Stimulated activated CD8-positive, alpha-beta memory T cell treated with anti-CD3 and anti-CD28 coated beads, Interleukin-12 subunit alpha, Interleukin-12 subunit beta, amount 100 ng/mL, for 24 hours (primary cell): Measurements from ENCODE around the gene PCBD1.

Experiments
- DNase-seq: peaks from one replicate; pipeline ENCODE4 v3.0.0-alpha.2; 2020; ENCODE audit errors: extremely low read depth

The PCBD1 gene

DNA sequence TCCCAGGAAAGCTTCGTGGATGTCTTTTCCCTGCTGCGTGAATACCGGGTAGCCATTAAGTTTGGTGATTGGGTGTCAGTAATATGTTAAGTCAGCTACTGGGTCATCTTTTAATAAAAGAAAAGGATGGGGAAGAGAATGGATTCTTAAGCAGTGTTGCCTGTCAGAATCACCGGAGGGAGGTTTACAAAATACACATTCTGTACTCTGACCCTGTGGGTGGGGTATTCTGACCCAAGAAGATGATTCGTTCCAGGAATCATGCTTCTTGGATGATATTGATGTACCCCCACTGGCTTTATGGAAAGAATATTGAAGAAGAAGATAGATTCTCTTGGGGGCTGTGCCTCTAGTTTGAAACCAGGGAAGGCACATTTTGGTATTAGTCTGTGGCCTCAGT, 54.3 kb downstream of the PCBD1 start:
- DNase-seq, result no peak

DNA sequence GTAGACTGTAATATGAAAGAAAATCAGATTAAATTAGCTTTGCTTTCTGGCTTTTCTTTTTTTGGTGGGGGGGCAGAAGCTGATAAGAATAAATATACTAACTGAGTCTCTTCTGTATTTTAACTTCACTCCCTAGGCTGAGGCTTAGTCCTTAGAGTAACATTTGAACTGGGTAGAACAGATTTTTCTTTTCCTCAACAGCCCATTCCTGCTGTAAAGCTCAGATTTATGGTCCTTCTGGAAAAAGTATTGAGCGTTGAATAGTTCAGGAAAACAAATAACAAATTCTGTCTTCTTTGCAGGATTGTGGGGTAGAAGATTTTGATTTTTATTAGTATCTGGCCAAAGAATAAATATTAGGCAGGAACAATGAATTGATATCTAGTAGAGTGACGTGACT, 54.8 kb downstream of the PCBD1 start:
- DNase-seq, result no peak
